GM18507 (cell line): ENCODE results near the gene TULP4.

Experiments used
- DNase-seq: peaks from one replicate; pipeline ENCODE4 v3.0.0; 2011; ENCODE audit warnings: low read depth; ENCODE audit not compliant: insufficient read length; ENCODE audit errors: extremely low spot score
- FAIRE-seq: peaks from 2 replicates; lab custom pipeline; 2011; peaks lifted over from hg19 to GRCh38; lab: Jason Lieb, UNC

TULP4 gene

GRCh38 chr6:158480989-158481388, 168.7 kb downstream of the TULP4 start:
- DNase-seq (no peak), FAIRE-seq (no peak)

GRCh38 chr6:158481690-158482473, 169.6 kb downstream of the TULP4 start:
- FAIRE-seq, result no peak
- DNase-seq, result no peak

- no peak for DNase-seq
- no peak for FAIRE-seq
Measured at GRCh38 chr6:158485431-158485830, 173.2 kb downstream of the TULP4 start.

- FAIRE-seq (no peak), DNase-seq (no peak)
Measured at GRCh38 chr6:158487495-158487894, 175.2 kb downstream of the TULP4 start.

GRCh38 chr6:158488065-158488464, 175.8 kb downstream of the TULP4 start:
- FAIRE-seq (no peak), DNase-seq (no peak)

- DNase-seq (no peak), FAIRE-seq (no peak)
Measured at GRCh38 chr6:158489441-158489840, 177.2 kb downstream of the TULP4 start.

GRCh38 chr6:158492881-158493280, 180.6 kb downstream of the TULP4 start:
- FAIRE-seq (no peak), DNase-seq (no peak)

- FAIRE-seq, result no peak
Measured at GRCh38 chr6:158496700-158497099, 184.4 kb downstream of the TULP4 start.

GRCh38 chr6:158497620-158498019, 185.4 kb downstream of the TULP4 start:
- DNase-seq, result no peak
- no peak for FAIRE-seq

More at GRCh38 chr6:158496700-158497099, 184.4 kb downstream of the TULP4 start:
- no peak for DNase-seq

GRCh38 chr6:158498362-158498761, 186.1 kb downstream of the TULP4 start:
- FAIRE-seq (no peak), DNase-seq (no peak)

GRCh38 chr6:158499601-158500000, 187.3 kb downstream of the TULP4 start:
- DNase-seq, result no peak

GRCh38 chr6:158500016-158500735, 187.9 kb downstream of the TULP4 start:
- no peak for DNase-seq
- no peak for FAIRE-seq

More at GRCh38 chr6:158499601-158500000, 187.3 kb downstream of the TULP4 start:
- FAIRE-seq, result no peak

- FAIRE-seq (no peak), DNase-seq (no peak)
Measured at GRCh38 chr6:158501360-158502262, 189.3 kb downstream of the TULP4 start.

GRCh38 chr6:158502263-158502950, 190.1 kb downstream of the TULP4 start:
- FAIRE-seq, result no peak

GRCh38 chr6:158503222-158503621, 191.0 kb downstream of the TULP4 start:
- FAIRE-seq (no peak), DNase-seq (no peak)

More at GRCh38 chr6:158502263-158502950, 190.1 kb downstream of the TULP4 start:
- DNase-seq, result no peak

GRCh38 chr6:158503846-158504245, 191.6 kb downstream of the TULP4 start:
- no peak for FAIRE-seq
- DNase-seq, result no peak

GRCh38 chr6:158505194-158505593, 192.9 kb downstream of the TULP4 start:
- no peak for FAIRE-seq

GRCh38 chr6:158506601-158507000, 194.3 kb downstream of the TULP4 start:
- FAIRE-seq (no peak), DNase-seq (no peak)

More at GRCh38 chr6:158505194-158505593, 192.9 kb downstream of the TULP4 start:
- DNase-seq, result no peak

GRCh38 chr6:158507174-158507573, 194.9 kb downstream of the TULP4 start:
- DNase-seq, result no peak
- FAIRE-seq, result no peak
